ENCODE measurements around the gene G6PC2. TPM values are rescaled to one million over a fixed set of nuclear protein-coding genes. Genes with fewer than 3 reads are reported as not detected.

G6PC2 gene, protein sequence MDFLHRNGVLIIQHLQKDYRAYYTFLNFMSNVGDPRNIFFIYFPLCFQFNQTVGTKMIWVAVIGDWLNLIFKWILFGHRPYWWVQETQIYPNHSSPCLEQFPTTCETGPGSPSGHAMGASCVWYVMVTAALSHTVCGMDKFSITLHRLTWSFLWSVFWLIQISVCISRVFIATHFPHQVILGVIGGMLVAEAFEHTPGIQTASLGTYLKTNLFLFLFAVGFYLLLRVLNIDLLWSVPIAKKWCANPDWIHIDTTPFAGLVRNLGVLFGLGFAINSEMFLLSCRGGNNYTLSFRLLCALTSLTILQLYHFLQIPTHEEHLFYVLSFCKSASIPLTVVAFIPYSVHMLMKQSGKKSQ
- total RNA-seq: not detected

- intact Hi-C loops (cut with DNase I): no loop called here
- TF ChIP-seq POLR2AphosphoS5 (IDR thresholded peaks at IDR 0.05; ENCODE audit: insufficient read depth in 1 of 2, low read depth in 1 of 2) (no peak), POLR2A (IDR thresholded peaks at IDR 0.05) (no peak)
- TF ChIP-seq, protein P1, sequence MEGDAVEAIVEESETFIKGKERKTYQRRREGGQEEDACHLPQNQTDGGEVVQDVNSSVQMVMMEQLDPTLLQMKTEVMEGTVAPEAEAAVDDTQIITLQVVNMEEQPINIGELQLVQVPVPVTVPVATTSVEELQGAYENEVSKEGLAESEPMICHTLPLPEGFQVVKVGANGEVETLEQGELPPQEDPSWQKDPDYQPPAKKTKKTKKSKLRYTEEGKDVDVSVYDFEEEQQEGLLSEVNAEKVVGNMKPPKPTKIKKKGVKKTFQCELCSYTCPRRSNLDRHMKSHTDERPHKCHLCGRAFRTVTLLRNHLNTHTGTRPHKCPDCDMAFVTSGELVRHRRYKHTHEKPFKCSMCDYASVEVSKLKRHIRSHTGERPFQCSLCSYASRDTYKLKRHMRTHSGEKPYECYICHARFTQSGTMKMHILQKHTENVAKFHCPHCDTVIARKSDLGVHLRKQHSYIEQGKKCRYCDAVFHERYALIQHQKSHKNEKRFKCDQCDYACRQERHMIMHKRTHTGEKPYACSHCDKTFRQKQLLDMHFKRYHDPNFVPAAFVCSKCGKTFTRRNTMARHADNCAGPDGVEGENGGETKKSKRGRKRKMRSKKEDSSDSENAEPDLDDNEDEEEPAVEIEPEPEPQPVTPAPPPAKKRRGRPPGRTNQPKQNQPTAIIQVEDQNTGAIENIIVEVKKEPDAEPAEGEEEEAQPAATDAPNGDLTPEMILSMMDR (IDR thresholded peaks at IDR 0.05): no peak
- H3K4me3 ChIP-seq: no peak within 1 kb of the TSS
- H3K9me3 ChIP-seq: no peaks in the 10 kb centered on the region
- H3K27me3 ChIP-seq: no peaks in the 10 kb centered on the region
- DNase-seq (ENCODE audit: extremely low spot score in 2 of 2): no peak
- no peaks in the 10 kb centered on the region for H3K4me1 ChIP-seq
- H3K36me3 ChIP-seq: no peaks in the 10 kb centered on the region
- H3K27ac ChIP-seq: no peak within 1 kb of the TSS
Measured at GRCh38 chr2:168901003-168901402, at the start of gene G6PC2. G6PC2 (plus strand) TSS chr2:168901291; CDS start chr2:168901332, 41 bp downstream.

GRCh38 chr2:168851674-168852320, 49.3 kb upstream of the G6PC2 start:
- Histone ChIP-seq H3K27ac (no peak overlapping the region), H3K4me1 (no peaks in the 10 kb centered on the region), H3K9me3 (no peaks in the 10 kb centered on the region), H3K27me3 (no peaks in the 10 kb centered on the region), H3K36me3 (no peaks in the 10 kb centered on the region), H3K4me3 (no peak overlapping the region)
- intact Hi-C loops (cut with DNase I): no loop called here
- DNase-seq (ENCODE audit: extremely low spot score in 2 of 2): no peak
- TF ChIP-seq POLR2A (IDR thresholded peaks at IDR 0.05) (no peak), POLR2AphosphoS5 (IDR thresholded peaks at IDR 0.05; ENCODE audit: insufficient read depth in 1 of 2, low read depth in 1 of 2) (no peak)
- TF ChIP-seq, protein P1 (IDR thresholded peaks at IDR 0.05): no peak

GRCh38 chr2:168852481-168852880, 48.6 kb upstream of the G6PC2 start:
- no peak for TF ChIP-seq POLR2A (IDR thresholded peaks at IDR 0.05)
- no peak for TF ChIP-seq POLR2AphosphoS5 (IDR thresholded peaks at IDR 0.05; ENCODE audit: insufficient read depth in 1 of 2, low read depth in 1 of 2)
- TF ChIP-seq, protein P1 (IDR thresholded peaks at IDR 0.05): no peak
- no peak for DNase-seq (ENCODE audit: extremely low spot score in 2 of 2)
- H3K36me3 ChIP-seq: no peaks in the 10 kb centered on the region
- no peaks in the 10 kb centered on the region for H3K27me3 ChIP-seq
- H3K4me1 ChIP-seq: no peaks in the 10 kb centered on the region
- no peak overlapping the region for H3K27ac ChIP-seq
- intact Hi-C loops (cut with DNase I): no loop called here
- H3K4me3 ChIP-seq: no peak overlapping the region
- H3K9me3 ChIP-seq: no peaks in the 10 kb centered on the region

DNA sequence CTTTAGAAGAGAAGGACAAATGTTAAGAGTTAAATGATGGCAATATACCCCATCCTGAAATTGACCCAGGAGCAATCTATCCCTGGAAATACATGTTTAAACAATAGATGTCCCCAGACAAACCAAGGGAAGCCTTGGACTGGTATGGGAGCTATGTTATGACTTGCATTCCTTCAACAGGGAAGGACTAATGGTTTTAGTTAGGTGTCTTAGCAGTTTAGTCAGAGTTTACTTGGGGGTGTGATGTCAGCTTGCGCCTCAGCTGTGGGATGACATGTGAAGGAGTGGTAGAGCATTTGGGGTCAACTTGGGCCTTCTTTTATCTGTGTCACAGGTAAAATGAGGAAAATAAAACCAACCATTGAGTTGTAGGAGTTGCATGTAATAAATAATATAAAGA, 47.6 kb upstream of the G6PC2 start:
- H3K9me3 ChIP-seq: no peaks in the 10 kb centered on the region
- no peaks in the 10 kb centered on the region for H3K36me3 ChIP-seq
- no peak overlapping the region for H3K4me3 ChIP-seq
- DNase-seq (ENCODE audit: extremely low spot score in 2 of 2): no peak
- H3K27ac ChIP-seq: no peak overlapping the region
- intact Hi-C loops (cut with DNase I): no loop called here
- no peaks in the 10 kb centered on the region for H3K27me3 ChIP-seq
- no peaks in the 10 kb centered on the region for H3K4me1 ChIP-seq
- TF ChIP-seq, protein P1 (IDR thresholded peaks at IDR 0.05): no peak
- TF ChIP-seq POLR2AphosphoS5 (IDR thresholded peaks at IDR 0.05; ENCODE audit: insufficient read depth in 1 of 2, low read depth in 1 of 2) (no peak), POLR2A (IDR thresholded peaks at IDR 0.05) (no peak)

DNA sequence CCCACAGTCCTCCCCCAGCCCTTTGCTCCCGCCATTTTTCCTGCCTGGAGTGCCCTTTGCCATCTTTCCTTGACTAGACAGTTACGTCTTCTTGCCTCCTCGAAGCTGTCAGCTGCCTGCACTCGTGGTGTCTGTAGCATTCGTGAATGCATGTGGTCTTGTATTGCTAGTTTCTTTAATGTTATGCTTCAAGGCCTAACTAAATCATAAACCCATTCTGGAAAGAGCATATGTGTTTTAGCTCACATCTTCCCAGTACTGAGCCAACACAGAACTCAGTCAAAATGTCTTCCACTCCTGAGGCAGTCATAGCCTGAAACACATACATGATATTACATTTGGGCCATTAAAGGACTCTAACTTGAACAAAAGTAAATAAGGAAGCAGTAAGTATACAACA, 46.4 kb upstream of the G6PC2 start:
- H3K4me1 ChIP-seq: no peaks in the 10 kb centered on the region
- no peak for DNase-seq (ENCODE audit: extremely low spot score in 2 of 2)
- intact Hi-C loops (cut with DNase I): no loop called here
- H3K9me3 ChIP-seq: no peaks in the 10 kb centered on the region
- no peaks in the 10 kb centered on the region for H3K27me3 ChIP-seq
- TF ChIP-seq, protein P1 (IDR thresholded peaks at IDR 0.05): no peak
- TF ChIP-seq POLR2AphosphoS5 (IDR thresholded peaks at IDR 0.05; ENCODE audit: insufficient read depth in 1 of 2, low read depth in 1 of 2) (no peak), POLR2A (IDR thresholded peaks at IDR 0.05) (no peak)
- H3K36me3 ChIP-seq: no peaks in the 10 kb centered on the region
- H3K27ac ChIP-seq: no peak overlapping the region
- H3K4me3 ChIP-seq: no peak overlapping the region
